D341Med (cell line): ENCODE measurements around the gene ZNF26.
"Not testable (repeated sequence)": the region's sequence is repeated elsewhere in the genome, so short reads cannot be mapped to it uniquely, and the experiment has no call there.

Experiments
- DNase-seq: peaks from one replicate; pipeline ENCODE4 v3.0.0; 2012; ENCODE audit warnings: low spot score

The ZNF26 gene

DNA sequence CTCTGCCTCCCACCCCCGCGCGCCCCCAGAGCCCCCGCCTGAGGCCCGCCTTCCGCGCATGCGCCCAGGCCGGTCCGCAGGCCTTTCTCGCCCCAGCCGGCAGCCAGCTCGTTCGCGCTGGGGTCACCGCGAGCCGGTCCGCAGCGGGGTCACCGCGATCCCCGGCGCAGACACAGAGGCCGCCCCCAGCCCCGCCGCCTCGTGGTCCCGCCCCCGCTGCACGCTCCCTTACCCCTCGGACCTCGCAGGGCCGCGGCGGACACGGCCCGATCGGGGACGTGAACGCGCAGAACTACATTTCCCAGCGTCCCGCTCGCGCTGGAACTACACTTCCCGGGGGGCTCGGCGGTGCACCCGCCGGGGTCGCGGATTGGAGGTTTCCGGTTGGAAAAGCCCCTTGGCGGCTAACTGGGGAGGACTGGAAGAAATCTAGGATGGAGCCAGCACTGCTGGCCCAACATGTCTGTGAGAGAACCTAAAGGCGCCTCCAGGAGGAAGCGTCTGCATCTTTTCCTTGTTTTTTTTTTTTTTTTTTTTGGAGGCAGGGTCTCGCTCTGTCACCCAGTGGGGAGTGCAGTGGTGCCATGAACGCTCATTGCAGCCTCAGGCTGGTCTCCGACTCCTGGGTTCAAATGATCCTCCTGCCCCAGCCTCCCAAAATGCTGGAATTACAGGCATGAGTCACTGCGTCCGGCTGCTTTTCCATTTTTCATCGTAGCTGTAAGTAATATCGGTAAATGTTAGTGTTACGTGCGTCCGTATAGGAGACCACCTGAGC, 30.0 kb upstream of the ZNF26 start, which contains the start of gene ZNF605:
ZNF605 (minus strand) TSS at position 296 of the 778 bp plus-strand sequence. CDS start 10,671 bp downstream, outside the sequence.
- DNase-seq, result peak; percentile 97

DNA sequence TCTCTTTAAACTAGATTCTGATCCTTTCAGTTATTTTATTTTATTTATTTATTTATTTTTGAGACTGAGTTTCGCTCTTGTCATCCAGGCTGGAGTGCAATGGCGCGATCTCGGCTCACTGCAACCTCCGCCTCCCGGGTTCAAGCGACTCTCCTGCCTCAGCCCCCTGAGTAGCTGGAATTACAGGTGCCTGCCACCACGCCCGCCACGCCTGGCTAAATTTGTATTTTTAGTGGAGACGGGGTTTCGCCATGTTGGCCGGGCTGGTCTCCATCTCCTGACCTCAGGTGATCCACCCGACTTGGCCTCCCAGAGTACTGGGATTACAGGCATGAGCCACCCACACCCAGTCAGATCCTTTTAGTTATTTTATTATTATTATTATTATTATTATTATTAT, 24.4 kb upstream of the ZNF26 start:
- DNase-seq, result not testable (repeated sequence)

DNA sequence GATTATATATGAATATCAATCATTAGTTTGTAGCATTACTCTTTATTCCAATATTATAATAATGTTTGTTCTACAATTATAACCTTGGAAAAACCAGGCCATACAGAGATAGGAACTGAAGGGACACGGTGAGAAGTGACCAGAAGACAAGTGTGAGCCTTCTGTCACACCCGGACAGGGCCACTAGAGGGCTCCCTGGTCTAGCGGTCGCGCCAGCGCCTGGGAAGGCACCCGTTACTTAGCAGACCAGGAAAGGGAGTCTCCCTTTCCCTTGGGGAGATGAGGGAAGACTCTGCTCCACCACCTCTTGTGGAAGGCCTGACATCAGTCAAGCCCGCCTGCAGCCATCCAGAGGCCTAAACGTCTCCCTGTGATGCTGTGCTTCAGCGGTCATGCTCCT, 22.2 kb upstream of the ZNF26 start:
- not testable (repeated sequence) for DNase-seq

DNA sequence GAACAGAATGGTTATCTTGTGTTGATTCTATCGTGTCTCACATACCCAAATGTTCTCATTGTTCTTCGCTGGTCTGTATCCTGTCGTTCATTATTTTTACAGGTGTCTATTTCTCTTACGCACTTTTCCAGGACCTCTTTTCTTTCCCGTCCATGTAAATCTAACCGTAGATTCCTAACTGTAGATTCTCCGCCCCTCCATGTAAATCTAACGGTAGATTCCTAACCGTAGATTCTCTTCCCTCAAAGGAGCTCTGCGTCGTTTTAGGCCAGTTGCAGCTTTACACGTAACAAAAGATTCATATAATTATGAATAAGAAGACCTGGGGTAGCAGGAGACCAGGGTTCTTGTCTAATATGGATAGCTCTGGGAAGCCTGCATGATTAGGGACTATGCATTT, 20.4 kb upstream of the ZNF26 start:
- no peak for DNase-seq

DNA sequence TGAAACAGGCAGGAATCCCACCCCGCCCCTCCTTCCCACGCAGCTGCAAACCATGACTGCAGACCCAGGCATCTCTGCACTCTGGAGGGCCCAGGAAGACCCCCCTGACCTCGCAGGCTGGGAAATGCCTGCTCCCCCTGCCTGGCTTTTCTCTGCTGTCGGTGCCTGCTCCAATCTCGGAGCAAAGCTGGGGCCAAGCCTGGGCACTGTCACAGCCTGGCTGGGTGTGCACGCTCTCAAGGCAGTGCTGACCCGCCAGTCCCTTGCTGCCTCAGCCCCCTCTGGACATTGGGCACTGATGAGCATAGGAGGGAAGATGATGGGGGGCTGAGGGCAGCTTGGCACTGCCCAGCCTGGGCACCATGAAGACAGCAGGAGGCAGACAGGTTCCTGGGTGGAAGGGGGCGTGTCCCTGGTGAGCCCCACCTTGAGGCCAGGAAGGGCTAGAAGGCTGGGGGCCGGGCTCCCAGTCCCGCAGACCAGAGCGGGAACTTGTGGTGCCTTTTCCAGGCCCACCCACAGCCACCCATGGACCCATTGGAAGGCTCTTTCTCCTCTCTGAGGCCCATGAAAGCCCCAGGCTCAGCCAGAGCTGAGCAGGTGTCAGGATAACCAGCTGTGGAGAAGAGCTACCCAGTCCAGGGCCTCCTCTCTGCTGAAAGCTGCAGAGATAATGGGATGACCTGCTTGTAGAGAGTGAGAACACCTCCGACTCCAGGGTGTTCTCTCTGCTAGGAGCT, 19.3 kb upstream of the ZNF26 start:
- no peak for DNase-seq

DNA sequence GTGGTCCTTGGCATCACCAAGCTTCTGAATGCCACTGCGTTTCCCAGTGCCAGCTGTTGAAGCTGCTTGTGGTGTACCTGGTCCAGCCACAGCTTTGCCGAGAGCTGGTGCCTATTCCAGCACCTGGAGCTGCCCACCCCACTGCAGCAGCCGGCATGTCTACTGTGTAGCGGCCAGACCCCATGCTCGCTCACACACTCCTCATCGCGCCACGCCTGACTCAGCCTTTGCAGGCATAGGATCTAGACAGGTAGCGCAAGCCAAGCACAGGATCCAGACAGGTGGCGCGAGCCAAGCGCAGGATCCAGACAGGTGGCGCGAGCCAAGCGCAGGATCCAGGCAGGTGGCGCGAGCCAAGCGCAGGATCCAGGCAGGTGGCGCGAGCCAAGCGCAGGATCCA, 18.4 kb upstream of the ZNF26 start:
- DNase-seq, result no peak

DNA sequence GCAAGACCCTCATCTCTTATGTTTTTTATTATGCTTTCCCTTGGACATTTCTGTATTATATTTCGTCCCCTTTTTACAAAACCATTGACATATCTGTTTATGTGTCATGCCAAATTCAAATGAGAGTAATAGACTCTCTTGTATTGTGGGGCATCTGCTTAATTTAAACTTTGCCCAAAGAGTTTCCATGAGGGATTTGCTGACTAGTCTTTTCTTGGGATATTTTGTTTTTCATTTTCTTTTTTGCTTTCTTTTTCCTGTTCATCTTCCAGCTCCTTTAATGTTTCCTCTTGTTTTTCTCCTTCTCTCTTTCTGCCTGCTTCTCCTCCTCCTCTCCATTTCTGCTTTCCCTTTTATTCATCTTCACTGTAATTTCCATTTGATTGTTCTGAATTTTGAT, 13.8 kb upstream of the ZNF26 start:
- no peak for DNase-seq

DNA sequence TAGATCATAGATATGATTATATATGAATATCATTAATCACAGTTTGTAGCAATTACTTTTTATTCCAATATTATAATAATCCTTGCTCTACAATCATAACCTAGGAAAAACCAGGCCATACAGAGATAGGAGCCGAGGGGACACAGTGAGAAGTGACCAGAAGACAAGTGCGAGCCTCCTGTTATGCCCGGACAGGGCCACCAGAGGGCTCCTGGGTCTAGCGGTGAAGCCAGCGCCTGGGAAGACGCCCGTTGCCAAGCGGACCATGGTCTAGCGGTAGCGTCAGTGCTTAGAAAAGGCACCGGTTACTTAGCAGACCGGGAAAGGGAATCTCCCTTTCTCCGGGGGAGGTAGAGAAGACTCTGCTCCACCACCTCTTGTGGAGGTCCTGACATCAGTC, 9.3 kb upstream of the ZNF26 start:
- not testable (repeated sequence) for DNase-seq

DNA sequence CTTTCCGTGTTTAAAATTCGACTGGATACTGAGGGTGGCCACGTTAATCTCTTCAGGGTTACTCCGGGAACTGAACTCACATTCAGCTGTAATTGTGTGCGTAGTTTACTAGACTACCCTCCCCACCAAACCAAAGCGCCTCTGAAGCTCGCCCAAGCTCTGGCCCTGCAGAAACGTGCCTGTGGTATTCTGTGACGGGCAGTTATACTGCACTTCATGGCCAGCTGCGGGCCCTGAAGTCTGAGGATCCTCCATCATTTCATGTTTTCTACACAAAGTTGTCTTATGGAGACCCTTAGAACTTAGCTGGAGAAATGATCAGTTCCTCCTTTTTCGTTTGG, 688 bp downstream of the ZNF26 start:
- DNase-seq, result no peak

DNA sequence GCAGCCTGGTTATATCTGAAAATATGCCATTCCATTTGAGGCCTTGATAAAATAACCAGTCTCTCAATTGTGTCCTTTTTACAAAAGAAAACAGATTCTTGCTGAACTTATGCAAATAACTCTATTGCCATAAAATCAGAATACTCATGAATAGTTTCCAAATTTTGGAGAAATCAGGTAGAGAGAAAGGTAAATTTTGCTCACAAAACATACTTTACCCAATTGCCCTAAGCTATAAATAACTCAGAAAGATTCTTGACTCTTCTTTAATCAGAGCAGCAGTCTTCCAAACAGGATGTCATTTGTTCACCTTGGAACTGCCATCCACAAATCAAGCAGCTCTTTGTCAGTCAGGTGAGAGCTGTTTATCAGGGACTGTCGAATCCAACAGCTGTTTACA, 12.6 kb downstream of the ZNF26 start:
- no peak for DNase-seq

DNA sequence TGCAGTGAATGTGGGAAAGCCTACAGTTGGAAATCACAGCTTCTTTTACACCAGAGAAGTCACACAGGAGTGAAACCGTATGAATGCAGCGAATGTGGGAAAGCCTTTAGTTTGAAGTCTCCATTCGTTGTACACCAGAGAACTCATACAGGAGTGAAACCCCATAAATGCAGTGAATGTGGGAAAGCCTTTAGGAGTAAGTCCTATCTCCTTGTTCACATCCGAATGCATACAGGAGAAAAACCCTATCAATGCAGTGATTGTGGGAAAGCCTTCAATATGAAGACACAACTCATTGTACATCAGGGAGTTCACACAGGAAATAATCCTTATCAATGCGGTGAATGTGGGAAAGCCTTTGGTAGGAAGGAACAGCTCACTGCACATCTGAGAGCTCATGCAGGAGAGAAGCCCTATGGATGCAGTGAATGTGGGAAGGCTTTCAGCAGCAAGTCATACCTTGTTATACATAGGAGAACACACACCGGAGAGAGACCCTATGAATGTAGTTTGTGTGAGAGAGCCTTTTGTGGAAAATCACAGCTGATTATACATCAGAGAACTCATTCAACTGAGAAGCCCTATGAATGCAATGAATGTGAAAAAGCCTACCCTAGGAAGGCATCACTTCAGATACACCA, 24.6 kb downstream of the ZNF26 start:
- DNase-seq, result no peak

DNA sequence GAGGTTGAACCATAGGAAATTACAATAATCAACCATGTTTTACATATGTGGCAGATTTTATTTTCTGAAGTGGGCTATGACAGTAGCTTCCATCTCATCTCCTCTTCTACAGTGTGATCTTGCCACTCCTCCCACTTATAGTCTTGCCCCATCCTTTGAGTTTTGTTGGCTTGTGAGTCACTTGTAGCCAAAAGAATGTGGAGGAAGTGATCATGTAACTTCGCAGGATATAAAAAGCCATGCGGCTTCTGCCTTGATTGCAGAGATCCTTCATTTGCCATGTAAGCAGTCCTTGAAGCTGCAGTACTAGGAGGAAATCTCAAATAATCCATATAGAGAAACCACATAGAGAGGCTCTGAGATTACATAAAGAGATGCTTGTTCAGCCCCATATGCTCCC, 37.4 kb downstream of the ZNF26 start:
- DNase-seq, result no peak

DNA sequence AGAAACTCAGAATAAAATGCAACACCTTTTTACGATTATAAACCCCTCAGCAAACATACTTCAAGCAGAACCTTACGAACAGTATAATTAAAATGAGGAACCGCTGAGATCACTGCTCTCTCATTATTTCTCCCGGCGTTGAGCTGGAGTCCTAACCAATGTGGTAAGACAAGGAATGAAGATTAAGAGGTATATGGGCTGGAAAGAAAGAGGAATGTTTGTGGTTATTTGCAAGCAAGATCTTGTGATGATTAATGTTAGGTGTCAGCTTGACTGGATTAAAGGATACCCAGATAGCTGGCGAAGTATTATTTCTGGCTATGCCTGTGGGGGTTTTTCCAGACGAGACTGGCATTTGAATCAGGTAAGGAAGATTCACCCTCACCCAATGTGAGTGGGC, 40.8 kb downstream of the ZNF26 start:
- DNase-seq, result no peak

DNA sequence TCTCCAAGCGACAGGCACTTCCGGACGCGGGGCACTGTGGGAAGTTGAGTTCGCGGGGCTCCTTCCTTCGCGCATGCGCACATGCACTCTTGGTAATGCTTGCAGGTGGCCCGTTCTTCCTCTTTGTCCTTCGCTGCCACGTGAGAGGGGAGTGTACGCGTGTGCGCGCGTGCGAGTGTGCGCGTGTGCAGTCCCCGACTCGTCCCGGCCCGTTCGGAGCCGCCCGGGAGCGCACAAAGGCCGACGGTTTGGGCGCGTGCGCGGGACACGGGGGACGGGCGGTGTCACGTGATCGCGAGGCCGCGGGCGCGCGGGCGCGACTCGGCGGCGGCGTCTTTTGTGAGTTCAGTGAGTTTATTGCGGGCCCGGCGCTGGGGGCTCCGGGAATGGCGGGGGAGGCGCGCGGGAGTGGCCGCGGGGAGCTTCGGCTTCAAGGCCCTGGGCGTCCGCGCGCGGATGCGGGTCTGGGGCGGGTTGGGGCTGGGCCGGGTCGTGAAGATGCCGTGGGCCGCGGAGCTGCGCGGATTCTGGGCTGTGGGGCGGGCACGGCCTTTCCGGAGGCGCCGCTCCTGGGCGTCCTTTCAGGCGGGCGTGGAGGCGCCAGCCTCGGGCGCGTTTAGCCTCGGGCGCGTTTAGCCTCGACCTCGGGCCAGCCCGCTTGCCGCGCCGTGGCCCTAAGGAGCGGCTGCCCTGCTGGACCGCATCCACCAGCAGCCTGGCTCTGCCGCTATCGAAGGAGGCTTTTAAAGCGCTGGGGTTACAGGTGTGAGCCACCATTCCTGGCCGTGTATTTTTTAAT, 51.2 kb downstream of the ZNF26 start, which contains the start of gene ZNF84:
ZNF84 (plus strand) TSS at position 303 of the 799 bp plus-strand sequence. CDS start 3,959 bp downstream, outside the sequence.
- DNase-seq, result peak; percentile 98

DNA sequence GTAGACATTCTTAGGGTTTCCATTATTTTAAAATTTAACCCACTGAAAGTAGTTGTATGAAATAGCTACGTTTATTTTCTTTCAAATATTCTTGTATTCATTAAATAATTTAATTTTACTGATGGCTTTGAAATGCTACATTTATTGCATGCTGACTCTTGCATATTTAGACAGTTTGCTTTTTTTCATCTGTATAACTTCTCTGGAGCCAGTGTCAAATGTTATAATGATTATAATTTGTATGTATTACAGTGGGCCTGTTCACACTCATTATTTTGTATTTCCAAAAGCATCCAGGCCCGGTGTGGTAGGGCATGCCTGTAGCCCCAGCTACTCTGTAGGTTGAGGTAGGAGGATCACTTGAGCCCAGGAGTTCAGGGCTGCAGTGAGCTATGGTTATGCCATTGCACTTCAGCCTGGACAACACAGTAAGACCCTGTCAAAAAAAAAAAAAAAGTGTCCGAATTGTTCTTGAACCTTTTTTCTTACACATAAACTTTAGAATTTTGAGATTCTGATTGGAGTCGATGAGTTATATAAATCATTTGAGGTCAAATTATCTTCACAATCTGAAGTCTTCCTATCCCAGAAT, 52.0 kb downstream of the ZNF26 start:
- DNase-seq, result no peak

DNA sequence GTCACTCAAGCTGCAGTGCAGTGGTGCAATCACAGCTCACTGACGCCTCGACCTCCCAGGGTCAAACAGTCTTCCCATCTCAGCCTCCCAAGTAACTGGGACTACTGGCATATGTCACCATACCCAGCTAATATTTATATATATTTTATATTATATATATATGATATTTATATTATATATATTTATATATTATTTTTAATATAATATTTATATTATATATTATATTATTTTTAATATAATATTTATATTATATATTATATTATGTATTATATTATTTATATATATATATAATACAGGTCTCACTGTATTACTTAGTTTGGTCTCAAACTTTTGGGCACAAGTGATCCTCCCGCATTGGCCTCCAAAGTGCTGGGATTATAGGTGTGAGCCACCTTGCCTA, 60.5 kb downstream of the ZNF26 start:
- no peak for DNase-seq

DNA sequence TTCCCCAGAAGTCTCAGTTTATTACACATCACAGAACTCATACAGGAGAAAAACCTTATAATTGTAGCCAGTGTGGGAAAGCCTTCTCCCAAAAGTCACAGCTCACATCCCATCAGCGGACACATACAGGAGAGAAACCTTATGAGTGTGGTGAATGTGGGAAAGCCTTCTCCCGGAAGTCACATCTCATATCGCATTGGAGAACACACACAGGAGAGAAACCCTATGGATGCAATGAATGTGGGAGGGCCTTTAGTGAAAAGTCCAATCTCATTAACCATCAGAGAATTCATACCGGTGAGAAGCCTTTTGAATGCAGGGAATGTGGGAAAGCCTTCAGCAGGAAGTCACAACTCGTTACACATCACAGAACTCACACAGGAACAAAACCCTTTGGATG, 71.3 kb downstream of the ZNF26 start:
- no peak for DNase-seq

DNA sequence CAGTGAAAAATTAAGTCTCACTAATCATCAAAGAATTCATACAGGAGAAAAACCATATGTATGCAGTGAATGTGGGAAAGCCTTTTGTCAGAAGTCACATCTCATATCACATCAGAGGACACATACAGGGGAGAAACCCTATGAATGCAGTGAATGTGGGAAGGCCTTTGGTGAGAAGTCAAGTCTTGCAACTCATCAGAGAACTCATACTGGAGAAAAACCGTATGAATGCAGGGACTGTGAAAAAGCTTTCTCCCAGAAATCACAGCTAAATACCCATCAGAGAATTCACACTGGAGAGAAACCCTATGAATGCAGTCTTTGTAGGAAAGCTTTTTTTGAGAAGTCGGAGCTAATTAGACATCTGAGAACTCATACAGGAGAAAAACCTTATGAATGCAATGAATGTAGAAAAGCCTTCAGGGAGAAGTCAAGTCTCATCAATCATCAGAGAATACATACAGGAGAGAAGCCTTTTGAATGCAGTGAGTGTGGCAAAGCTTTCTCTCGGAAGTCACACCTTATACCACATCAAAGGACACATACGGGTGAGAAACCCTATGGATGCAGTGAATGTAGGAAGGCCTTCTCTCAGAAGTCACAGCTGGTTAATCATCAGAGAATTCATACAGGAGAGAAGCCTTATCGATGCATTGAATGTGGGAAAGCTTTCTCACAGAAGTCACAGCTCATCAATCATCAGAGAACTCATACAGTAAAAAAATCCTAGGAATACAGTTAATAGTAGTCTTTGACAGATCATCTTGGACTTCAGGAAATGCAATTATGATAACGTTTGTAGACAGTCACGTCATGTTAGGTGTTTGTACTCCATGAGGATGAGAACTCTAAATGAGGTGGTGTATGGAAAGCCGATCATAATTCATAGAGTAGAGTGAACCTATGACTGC, 72.3 kb downstream of the ZNF26 start:
- DNase-seq, result no peak

DNA sequence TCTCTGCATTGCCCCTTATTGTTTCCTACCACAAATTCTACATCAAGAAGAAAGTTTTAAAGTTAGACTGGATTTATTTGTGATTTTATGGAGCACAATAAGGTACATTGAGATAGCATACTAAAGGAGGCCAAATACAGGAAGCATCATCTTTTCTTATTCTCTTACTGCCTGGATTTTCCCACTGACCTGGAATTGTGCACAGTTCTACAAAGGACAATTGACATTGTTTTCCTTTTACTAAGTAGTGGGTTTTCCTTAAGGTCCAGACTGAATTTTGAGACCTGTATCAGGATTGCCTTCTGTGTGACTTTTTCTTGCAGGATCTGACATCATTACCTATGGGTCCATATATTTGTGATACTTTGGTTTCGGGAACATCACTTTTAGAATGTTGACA, 75.8 kb downstream of the ZNF26 start:
- DNase-seq, result no peak

DNA sequence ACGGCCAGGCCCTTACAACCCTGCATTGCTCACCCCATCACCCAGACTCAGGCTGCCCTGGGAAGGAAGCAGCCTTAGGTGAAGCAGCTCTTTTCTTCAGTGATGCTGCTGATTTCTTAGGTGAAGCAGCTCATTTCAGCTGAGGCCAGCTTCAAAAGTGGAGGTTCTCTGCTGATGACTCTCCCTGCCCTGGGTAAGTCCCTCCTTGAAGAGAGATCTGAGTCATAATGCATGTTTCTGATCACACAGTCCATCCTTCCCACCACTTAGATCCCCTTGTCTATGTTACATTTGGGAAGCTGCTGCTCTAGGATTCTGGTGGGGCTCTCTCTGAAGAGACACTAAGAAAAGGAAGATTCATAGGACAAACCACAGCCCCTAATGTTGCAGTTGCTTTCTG, 77.4 kb downstream of the ZNF26 start:
- DNase-seq, result no peak

DNA sequence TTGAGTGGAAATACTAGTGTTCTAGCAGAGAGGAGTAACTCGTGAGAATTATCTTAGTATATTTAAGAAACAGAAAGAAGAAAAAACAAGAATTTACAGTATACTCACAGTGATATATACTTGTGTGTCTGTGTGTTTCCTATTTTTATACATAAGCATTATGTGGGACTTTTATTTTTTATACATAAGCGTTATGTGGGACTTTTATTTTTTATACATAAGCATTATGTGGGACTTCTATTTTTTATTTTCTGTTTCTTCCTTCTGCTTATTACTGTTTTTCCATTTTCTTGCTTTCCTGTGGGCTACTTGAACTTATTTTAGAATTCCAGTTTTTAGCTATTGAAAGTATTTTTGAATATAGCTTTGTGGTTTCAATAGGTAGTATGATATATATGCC, 87.7 kb downstream of the ZNF26 start:
- no peak for DNase-seq
